GM19463 (cell line): Measurements from ENCODE around the gene OR2T34.
"Not testable (repeated sequence)": the region's sequence is repeated elsewhere in the genome, so short reads cannot be mapped to it uniquely, and the experiment has no call there.

ENCODE experiments used
- ATAC-seq: cut with Tn5 transposase; IDR thresholded peaks from one replicate; pipeline ENCODE4 v1.9.1; 2021; ENCODE audit warnings: mild to moderate bottlenecking, moderate library complexity; ENCODE audit not compliant: unreplicated experiment

OR2T34 gene

GRCh38 chr1:248565530-248566373, 8.8 kb downstream of the OR2T34 start:
- peak; percentile 71 for ATAC-seq

GRCh38 chr1:248562672-248563071, 11.9 kb downstream of the OR2T34 start, which contains the start of gene OR2T29:
OR2T29 (minus strand) TSS chr1:248562772; CDS start chr1:248559491, 3,281 bp downstream.
- not testable (repeated sequence) for ATAC-seq

- not testable (repeated sequence) for ATAC-seq
Measured at GRCh38 chr1:248551027-248551426, 23.5 kb downstream of the OR2T34 start.

- ATAC-seq = not testable (repeated sequence)
Measured at GRCh38 chr1:248547383-248547782, 27.2 kb downstream of the OR2T34 start.

GRCh38 chr1:248537449-248537848, 37.1 kb downstream of the OR2T34 start:
- ATAC-seq = not testable (repeated sequence)
